ENCODE measurements around the gene LRRC49. TPM values are rescaled to one million over a fixed set of nuclear protein-coding genes. Genes with fewer than 3 reads are reported as not detected.

The LRRC49 gene
- total RNA-seq, 2 experiments from 2014 or later: not detected

- Histone ChIP-seq H3K36me3 (ENCODE audit: insufficient read depth, low read length) (no peaks in the 10 kb centered on the region), H3K4me2 (ENCODE audit: low read length) (no peak overlapping the region), H3K4me1 (ENCODE audit: insufficient read depth, low read length, poor library complexity, severe bottlenecking) (no peaks in the 10 kb centered on the region), H2AFZ (ENCODE audit: low read length) (no peak overlapping the region), H3K79me2 (ENCODE audit: insufficient read depth, low read depth, low read length) (no peaks in the 10 kb centered on the region), H3K9me3 (ENCODE audit: low read length) (no peaks in the 10 kb centered on the region), H3K27ac (ENCODE audit: low read depth, low read length, poor library complexity, severe bottlenecking) (no peak overlapping the region), H4K20me1 (ENCODE audit: insufficient read depth, low read length) (no peaks in the 10 kb centered on the region), H3K9me2 (ENCODE audit: insufficient read depth, low read length) (no peaks in the 10 kb centered on the region), H3K4me3 (ENCODE audit: low read depth, low read length, poor library complexity, severe bottlenecking) (no peak overlapping the region)
- CTCF ChIA-PET (ENCODE audit: unreplicated experiment): no interaction called here
- DNase-seq (ENCODE audit: low spot score): no peak
- intact Hi-C loops (cut with micrococcal nuclease; ENCODE audit: unreplicated experiment): no loop called here
- no TSS peak for BruUV-seq (replicated peaks)
- TF ChIP-seq EZH2phosphoT487 (IDR thresholded peaks at IDR 0.05; ENCODE audit: borderline replicate concordance, low read depth, low read length) (no peak), CTCF (conservative IDR thresholded peaks at IDR 0.05; ENCODE audit: low read length) (no peak)
- POLR2A ChIA-PET: no interaction called here
These were observed 164.5 kb downstream of the LRRC49 start for GRCh38 chr15:71057143-71057542.

- Histone ChIP-seq H3K9me3 (ENCODE audit: low read length) (no peaks in the 10 kb centered on the region), H2AFZ (ENCODE audit: low read length) (no peak overlapping the region), H3K4me3 (ENCODE audit: low read depth, low read length, poor library complexity, severe bottlenecking) (no peak overlapping the region), H3K9me2 (ENCODE audit: insufficient read depth, low read length) (no peaks in the 10 kb centered on the region), H3K27ac (ENCODE audit: low read depth, low read length, poor library complexity, severe bottlenecking) (no peak overlapping the region), H3K4me2 (ENCODE audit: low read length) (no peak overlapping the region), H3K79me2 (ENCODE audit: insufficient read depth, low read depth, low read length) (no peaks in the 10 kb centered on the region), H3K4me1 (ENCODE audit: insufficient read depth, low read length, poor library complexity, severe bottlenecking) (no peaks in the 10 kb centered on the region), H4K20me1 (ENCODE audit: insufficient read depth, low read length) (no peaks in the 10 kb centered on the region), H3K36me3 (ENCODE audit: insufficient read depth, low read length) (no peaks in the 10 kb centered on the region)
- TF ChIP-seq CTCF (conservative IDR thresholded peaks at IDR 0.05; ENCODE audit: low read length): no peak
- TF ChIP-seq EZH2phosphoT487 (IDR thresholded peaks at IDR 0.05; ENCODE audit: borderline replicate concordance, low read depth, low read length): no peak
- POLR2A ChIA-PET: no interaction called here
- CTCF ChIA-PET (ENCODE audit: unreplicated experiment): no interaction called here
- intact Hi-C loops (cut with micrococcal nuclease; ENCODE audit: unreplicated experiment): no loop called here
- BruUV-seq (replicated peaks): no TSS peak
- DNase-seq (ENCODE audit: low spot score): no peak
These were observed 165.0 kb downstream of the LRRC49 start for GRCh38 chr15:71057581-71057980.

GRCh38 chr15:71060983-71061382 lies 168.4 kb downstream of the LRRC49 start:
- ChIA-PET POLR2A (no interaction called here), CTCF (ENCODE audit: unreplicated experiment) (no interaction called here)
- Histone ChIP-seq H3K36me3 (ENCODE audit: insufficient read depth, low read length) (no peaks in the 10 kb centered on the region), H3K9me2 (ENCODE audit: insufficient read depth, low read length) (no peaks in the 10 kb centered on the region), H3K4me1 (ENCODE audit: insufficient read depth, low read length, poor library complexity, severe bottlenecking) (no peaks in the 10 kb centered on the region), H3K4me3 (ENCODE audit: low read depth, low read length, poor library complexity, severe bottlenecking) (no peak overlapping the region), H3K79me2 (ENCODE audit: insufficient read depth, low read depth, low read length) (no peaks in the 10 kb centered on the region), H3K27ac (ENCODE audit: low read depth, low read length, poor library complexity, severe bottlenecking) (no peak overlapping the region), H3K4me2 (ENCODE audit: low read length) (no peak overlapping the region), H4K20me1 (ENCODE audit: insufficient read depth, low read length) (no peaks in the 10 kb centered on the region), H3K9me3 (ENCODE audit: low read length) (no peaks in the 10 kb centered on the region), H2AFZ (ENCODE audit: low read length) (no peak overlapping the region)
- DNase-seq (ENCODE audit: low spot score): no peak
- intact Hi-C loops (cut with micrococcal nuclease; ENCODE audit: unreplicated experiment): no loop called here
- TF ChIP-seq EZH2phosphoT487 (IDR thresholded peaks at IDR 0.05; ENCODE audit: borderline replicate concordance, low read depth, low read length) (no peak), CTCF (conservative IDR thresholded peaks at IDR 0.05; ENCODE audit: low read length) (no peak)
- no TSS peak for BruUV-seq (replicated peaks)
